ENCODE results near the gene MAP2K6. TPM values are rescaled to one million over a fixed set of nuclear protein-coding genes. Genes with fewer than 3 reads are reported as not detected.

MAP2K6 gene
- total RNA-seq, 1 donor from 2014 or later: 4.7 TPM

DNA sequence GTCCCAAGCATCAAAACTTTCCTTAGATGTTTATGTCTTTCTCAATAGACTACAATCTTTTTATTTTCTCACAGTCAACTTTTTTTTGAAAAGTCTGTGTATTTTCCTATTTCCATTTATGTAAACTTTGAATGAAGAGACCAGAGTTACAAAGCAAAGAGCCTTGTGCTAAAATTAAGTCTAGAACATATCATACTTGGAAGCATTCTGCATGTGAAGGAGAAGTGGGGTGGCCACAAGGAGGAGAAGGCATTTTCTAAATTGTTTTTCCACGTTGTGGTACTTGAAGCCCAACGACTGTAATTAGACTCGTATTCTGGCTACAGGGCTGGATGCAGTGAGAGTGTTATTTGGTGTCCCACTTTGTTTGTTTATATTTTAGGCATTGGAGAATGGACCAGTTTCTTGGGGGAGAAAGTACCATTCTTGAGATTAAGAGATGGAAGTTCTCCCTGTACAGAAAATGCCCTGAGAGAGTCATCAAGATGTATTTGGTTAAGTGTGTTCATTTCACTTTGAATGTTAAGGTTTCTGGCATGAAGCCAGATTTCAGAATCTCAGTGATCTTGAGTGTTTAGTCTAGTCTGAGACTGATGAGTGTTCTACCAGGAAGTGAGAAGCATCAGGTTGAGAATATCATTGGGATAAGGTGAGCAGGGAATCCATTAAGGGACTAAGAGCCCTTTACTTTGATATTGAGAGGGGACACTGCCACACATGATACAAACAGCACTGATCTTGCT lies 71.6 kb downstream of the MAP2K6 start:
- no peak overlapping the region for H3K27ac ChIP-seq
- TF ChIP-seq, protein P1, sequence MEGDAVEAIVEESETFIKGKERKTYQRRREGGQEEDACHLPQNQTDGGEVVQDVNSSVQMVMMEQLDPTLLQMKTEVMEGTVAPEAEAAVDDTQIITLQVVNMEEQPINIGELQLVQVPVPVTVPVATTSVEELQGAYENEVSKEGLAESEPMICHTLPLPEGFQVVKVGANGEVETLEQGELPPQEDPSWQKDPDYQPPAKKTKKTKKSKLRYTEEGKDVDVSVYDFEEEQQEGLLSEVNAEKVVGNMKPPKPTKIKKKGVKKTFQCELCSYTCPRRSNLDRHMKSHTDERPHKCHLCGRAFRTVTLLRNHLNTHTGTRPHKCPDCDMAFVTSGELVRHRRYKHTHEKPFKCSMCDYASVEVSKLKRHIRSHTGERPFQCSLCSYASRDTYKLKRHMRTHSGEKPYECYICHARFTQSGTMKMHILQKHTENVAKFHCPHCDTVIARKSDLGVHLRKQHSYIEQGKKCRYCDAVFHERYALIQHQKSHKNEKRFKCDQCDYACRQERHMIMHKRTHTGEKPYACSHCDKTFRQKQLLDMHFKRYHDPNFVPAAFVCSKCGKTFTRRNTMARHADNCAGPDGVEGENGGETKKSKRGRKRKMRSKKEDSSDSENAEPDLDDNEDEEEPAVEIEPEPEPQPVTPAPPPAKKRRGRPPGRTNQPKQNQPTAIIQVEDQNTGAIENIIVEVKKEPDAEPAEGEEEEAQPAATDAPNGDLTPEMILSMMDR (IDR thresholded peaks at IDR 0.05): no peak
- ATAC-seq: no peak
- no peaks in the 10 kb centered on the region for H3K27me3 ChIP-seq
- no peak overlapping the region for H3K4me3 ChIP-seq
- H3K9me3 ChIP-seq: no peaks in the 10 kb centered on the region
- no peaks in the 10 kb centered on the region for H3K4me1 ChIP-seq
- intact Hi-C loops (cut with DNase I): no loop called here
- no peak for DNase-seq
- no peaks in the 10 kb centered on the region for H3K36me3 ChIP-seq

DNA sequence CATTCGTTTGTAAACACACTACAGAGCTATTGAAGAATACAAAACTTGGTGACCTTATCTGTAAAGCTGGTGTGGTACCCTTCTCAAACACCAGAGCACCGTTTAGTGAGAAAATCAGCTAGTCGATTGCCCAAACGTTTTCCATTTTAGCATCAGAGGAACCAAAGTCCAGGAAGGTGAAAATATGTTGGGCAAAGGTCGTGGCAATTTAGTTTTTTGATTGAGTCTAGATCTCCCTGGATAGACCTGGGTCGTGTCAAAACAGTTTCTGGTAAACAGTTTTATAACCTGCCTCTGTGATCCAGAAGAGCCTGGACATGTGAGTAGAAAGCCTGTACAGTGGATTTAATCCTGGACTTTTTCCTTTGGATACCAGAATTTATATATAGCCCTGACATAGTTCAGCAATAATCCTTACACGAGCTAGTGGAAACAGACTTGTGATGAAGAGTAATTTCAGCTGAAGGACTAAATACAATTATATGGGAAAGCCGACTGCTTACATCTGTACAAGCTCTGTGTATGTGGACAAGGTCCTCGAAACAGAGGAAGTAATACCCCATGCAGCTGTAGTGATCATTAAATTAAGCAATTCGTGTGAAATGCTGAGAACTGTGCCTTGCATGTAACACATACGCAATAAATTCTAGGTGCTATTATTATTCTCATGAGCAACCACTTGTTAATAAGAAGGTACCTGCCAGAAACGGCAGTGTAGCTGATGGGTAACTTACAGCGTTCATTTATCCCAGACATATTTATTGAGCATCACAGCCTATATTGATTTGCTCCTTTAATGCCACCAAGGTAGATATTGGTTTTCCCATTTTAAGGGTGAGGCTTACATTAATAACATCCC lies 72.5 kb downstream of the MAP2K6 start:
- TF ChIP-seq, protein P1 (IDR thresholded peaks at IDR 0.05): no peak
- H3K27ac ChIP-seq: no peak overlapping the region

DNA sequence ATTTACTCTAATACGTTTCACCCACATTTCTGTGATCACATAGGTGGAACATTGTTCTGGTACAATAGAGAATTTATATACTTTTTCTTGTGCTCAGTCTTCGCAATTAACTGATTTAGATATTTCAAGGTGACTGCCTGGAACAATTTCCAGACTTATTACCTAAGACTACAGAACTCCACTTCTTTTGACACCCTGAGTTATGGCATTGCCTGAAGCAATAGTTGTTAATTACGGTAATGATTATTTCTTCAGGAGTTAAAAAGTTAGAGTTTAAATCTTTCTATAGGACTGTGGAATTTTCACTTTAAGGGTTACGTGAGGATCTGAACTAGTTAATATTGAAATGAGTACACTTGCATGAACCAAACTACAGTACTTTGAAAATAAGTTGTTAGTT lies 74.8 kb downstream of the MAP2K6 start:
- ATAC-seq (no peak), DNase-seq (no peak)
- TF ChIP-seq, protein P1 (IDR thresholded peaks at IDR 0.05): no peak
- no peaks in the 10 kb centered on the region for H3K27me3 ChIP-seq
- no peaks in the 10 kb centered on the region for H3K36me3 ChIP-seq
- intact Hi-C loops (cut with DNase I): no loop called here
- H3K4me3 ChIP-seq: no peak overlapping the region
- no peak overlapping the region for H3K27ac ChIP-seq
- no peaks in the 10 kb centered on the region for H3K4me1 ChIP-seq
- no peaks in the 10 kb centered on the region for H3K9me3 ChIP-seq

More for the DNA sequence above, 72.5 kb downstream of the MAP2K6 start:
- H3K4me1 ChIP-seq: no peaks in the 10 kb centered on the region
- intact Hi-C loops (cut with DNase I): no loop called here
- H3K9me3 ChIP-seq: no peaks in the 10 kb centered on the region
- H3K4me3 ChIP-seq: no peak overlapping the region
- no peaks in the 10 kb centered on the region for H3K27me3 ChIP-seq
- no peak for DNase-seq
- no peaks in the 10 kb centered on the region for H3K36me3 ChIP-seq
- ATAC-seq: no peak

DNA sequence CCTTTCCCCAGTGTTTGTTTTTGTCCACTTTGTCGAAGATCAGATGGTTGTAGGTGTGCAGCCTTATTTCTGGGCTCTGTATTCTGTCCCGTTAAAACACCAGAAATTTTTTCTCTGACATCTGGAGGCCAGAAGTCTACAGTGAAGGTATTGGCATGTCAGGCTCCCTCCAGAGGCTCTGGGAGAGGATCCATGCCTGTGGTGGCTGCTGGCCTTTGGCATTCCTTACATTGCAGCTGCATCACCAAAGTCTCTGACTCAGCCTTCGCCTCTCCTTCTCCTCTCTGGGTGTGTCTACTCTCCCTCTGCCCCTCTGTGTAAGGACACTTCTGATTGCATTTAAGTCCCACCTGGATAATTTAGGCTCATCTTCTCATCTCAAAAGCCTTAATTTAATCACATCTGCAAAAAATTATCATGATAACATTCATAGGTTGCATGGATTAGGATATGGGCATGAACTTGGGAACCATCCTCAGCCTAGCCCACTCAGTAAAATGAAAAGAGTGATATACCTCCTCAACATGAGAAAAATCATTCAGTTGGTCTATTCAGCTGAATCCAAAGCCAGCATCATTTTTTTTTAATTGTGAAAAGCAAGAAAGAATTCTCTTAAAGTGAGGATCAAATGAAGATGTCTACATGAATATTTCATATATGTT lies 78.0 kb downstream of the MAP2K6 start:
- ATAC-seq (no peak), DNase-seq (no peak)
- H3K4me3 ChIP-seq: no peak overlapping the region
- H3K27ac ChIP-seq: no peak overlapping the region
- intact Hi-C loops (cut with DNase I): no loop called here
- TF ChIP-seq, protein P1 (IDR thresholded peaks at IDR 0.05): no peak
- no peaks in the 10 kb centered on the region for H3K4me1 ChIP-seq
- no peaks in the 10 kb centered on the region for H3K36me3 ChIP-seq
- no peaks in the 10 kb centered on the region for H3K27me3 ChIP-seq
- H3K9me3 ChIP-seq: no peaks in the 10 kb centered on the region

DNA sequence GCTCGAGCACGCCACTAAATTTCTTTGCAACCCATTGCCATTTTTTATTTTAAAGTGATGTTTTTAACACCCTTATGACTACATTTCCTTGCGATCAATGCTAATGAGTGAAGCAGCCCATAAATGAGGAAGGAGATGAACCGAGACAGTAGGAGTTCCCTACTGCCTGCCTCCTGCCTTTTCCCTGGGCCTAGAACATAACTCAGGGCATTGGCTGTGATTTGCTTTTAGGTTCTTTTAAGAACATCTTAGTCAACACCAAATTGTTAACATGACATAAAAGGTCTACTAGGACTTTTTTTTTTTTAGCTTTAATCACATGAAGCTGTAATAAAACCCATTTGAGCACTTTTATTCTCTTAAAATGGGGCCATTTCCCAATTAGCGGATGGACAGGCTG lies 81.3 kb downstream of the MAP2K6 start:
- no peak for ATAC-seq
- Histone ChIP-seq H3K9me3 (no peaks in the 10 kb centered on the region), H3K4me3 (no peak overlapping the region), H3K4me1 (no peaks in the 10 kb centered on the region), H3K36me3 (no peaks in the 10 kb centered on the region), H3K27ac (no peak overlapping the region), H3K27me3 (no peaks in the 10 kb centered on the region)
- TF ChIP-seq, protein P1 (IDR thresholded peaks at IDR 0.05): no peak
- no peak for DNase-seq
- intact Hi-C loops (cut with DNase I): no loop called here

All from upper lobe of right lung (tissue), 1 donor.